Neuronal stem cell (in vitro differentiated cells): Measurements from ENCODE around the gene C1QTNF9.
"Not testable (repeated sequence)": the region's sequence is repeated elsewhere in the genome, so short reads cannot be mapped to it uniquely, and the experiment has no call there.

ENCODE experiments used
- DNase-seq: peaks from one replicate; pipeline ENCODE4 v3.0.0-alpha.2; 2013; ENCODE audit warnings: low spot score
- H2AFZ ChIP-seq: one replicate; pipeline ENCODE4 v1.6.1; 2013; ENCODE audit warnings: mild to moderate bottlenecking, low read length, inconsistent platforms
- H2AK5ac ChIP-seq: 2 replicates; pipeline ENCODE4 v1.6.1; 2013; ENCODE audit warnings: low read depth, mild to moderate bottlenecking, inconsistent platforms, low read length, moderate library complexity, mixed read lengths
- H2BK120ac ChIP-seq: 2 replicates; pipeline ENCODE4 v1.6.1; 2013; ENCODE audit warnings: low read depth, mild to moderate bottlenecking, inconsistent platforms, low read length, moderate library complexity, mixed read lengths
- H2BK12ac ChIP-seq: one replicate; pipeline ENCODE4 v1.6.1; 2013; ENCODE audit warnings: low read length, inconsistent platforms
- H2BK15ac ChIP-seq: 2 replicates; pipeline ENCODE4 v1.6.1; 2013; ENCODE audit warnings: mild to moderate bottlenecking, low read length, inconsistent platforms, mixed read lengths
- H2BK5ac ChIP-seq: one replicate; pipeline ENCODE4 v1.6.1; 2013; ENCODE audit warnings: inconsistent platforms, mild to moderate bottlenecking, low read length, moderate library complexity
- H3K14ac ChIP-seq: one replicate; pipeline ENCODE4 v1.6.1; 2013; ENCODE audit warnings: low read length, inconsistent platforms
- H3K18ac ChIP-seq: 2 replicates; pipeline ENCODE4 v1.6.1; 2013; ENCODE audit warnings: low read length, inconsistent platforms
- H3K23ac ChIP-seq: 2 replicates; pipeline ENCODE4 v1.6.1; 2013; ENCODE audit warnings: low read depth, mild to moderate bottlenecking, mixed read lengths, low read length, inconsistent platforms; ENCODE audit not compliant: poor library complexity
- H3K27ac ChIP-seq: replicated peaks from 3 replicates; pipeline ENCODE4 v1.5.1; 2013; ENCODE audit warnings: low read length, inconsistent platforms
- H3K27me3 ChIP-seq, 3 experiments: 2 replicates each; pipeline ENCODE4 v1.6.1; 2013; ENCODE audit warnings: low read length in 3 of 3, mild to moderate bottlenecking in 2 of 3, inconsistent platforms in 1 of 3, low read depth in 1 of 3, mixed read lengths in 1 of 3, moderate library complexity in 1 of 3; ENCODE audit not compliant: control insufficient read depth in 3 of 3, insufficient read depth in 3 of 3
- H3K36me3 ChIP-seq, 2 donors: replicated peaks in 1 of 2; 2 replicates each; pipeline ENCODE4 v1.6.1; 2013; ENCODE audit warnings: low read length in 2 of 2; ENCODE audit not compliant: control insufficient read depth in 2 of 2, insufficient read depth in 2 of 2
- H3K4ac ChIP-seq: 2 replicates; pipeline ENCODE4 v1.6.1; 2013; ENCODE audit warnings: inconsistent platforms, mild to moderate bottlenecking, low read length, moderate library complexity
- H3K4me1 ChIP-seq, 2 donors: 1 replicate in 1 of 2; 2 replicates in 1 of 2; pipeline ENCODE4 v1.6.1; 2013; ENCODE audit warnings: low read length in 2 of 2, low read depth in 1 of 2; ENCODE audit not compliant: control insufficient read depth in 2 of 2, insufficient read depth in 1 of 2
- H3K4me2 ChIP-seq: one replicate; pipeline ENCODE4 v1.6.1; 2013; ENCODE audit warnings: mild to moderate bottlenecking, low read length, inconsistent platforms; ENCODE audit not compliant: insufficient read depth, poor library complexity, severe bottlenecking
- H3K4me3 ChIP-seq, 2 donors: 2 replicates each; pipeline ENCODE4 v1.5.1; 2013; ENCODE audit warnings: low read length in 2 of 2, mild to moderate bottlenecking in 2 of 2, inconsistent platforms in 1 of 2, moderate library complexity in 1 of 2
- H3K79me1 ChIP-seq: one replicate; pipeline ENCODE4 v1.6.1; 2013; ENCODE audit warnings: low read depth, mild to moderate bottlenecking, inconsistent platforms, low read length, moderate library complexity
- H3K9ac ChIP-seq: one replicate; pipeline ENCODE4 v1.6.1; 2013; ENCODE audit warnings: mild to moderate bottlenecking, low read depth, low read length, inconsistent platforms; ENCODE audit not compliant: poor library complexity
- H3K9me3 ChIP-seq, 2 donors: replicated peaks in 1 of 2; 2 replicates each; pipeline versions ENCODE3 to v1.6.1; 2013; ENCODE audit warnings: low read length in 2 of 2, mild to moderate bottlenecking in 2 of 2, inconsistent platforms in 1 of 2, low read depth in 1 of 2, mixed read lengths in 1 of 2, moderate library complexity in 1 of 2; ENCODE audit not compliant: control insufficient read depth in 2 of 2, insufficient read depth in 1 of 2
- H4K8ac ChIP-seq: one replicate; pipeline ENCODE4 v1.6.1; 2013; ENCODE audit warnings: low read depth, mild to moderate bottlenecking, inconsistent platforms, low read length, moderate library complexity
- H4K91ac ChIP-seq: one replicate; pipeline ENCODE4 v1.6.1; 2013; ENCODE audit warnings: low read length, low read depth, mild to moderate bottlenecking, inconsistent platforms; ENCODE audit not compliant: poor library complexity
- WGBS, 2 donors: extraction: QIAGEN DNeasy Blood & Tissue Kit; methylation state at CpG; one replicate each; pipeline ENCODE4 v1.1.7; 2013; ENCODE audit warnings: missing lambda C conversion rate in 2 of 2, mixed read lengths in 1 of 2; ENCODE audit not compliant: insufficient read length in 2 of 2, insufficient replicate concordance in 1 of 2; ENCODE audit errors: extremely low coverage in 2 of 2; 5-methylcytosine and 5-hydroxymethylcytosine counted together

Gene C1QTNF9

GRCh38 chr13:24358836-24359235 is 49.5 kb downstream of the C1QTNF9 start:
- DNase-seq, H3K36me3 ChIP-seq, H2AFZ ChIP-seq, H3K4me3 ChIP-seq, H3K4me2 ChIP-seq, H2BK12ac ChIP-seq, H4K91ac ChIP-seq, H3K4me1 ChIP-seq, H4K8ac ChIP-seq, H2BK5ac ChIP-seq, H2AK5ac ChIP-seq, H3K79me1 ChIP-seq, H3K14ac ChIP-seq, H2BK15ac ChIP-seq, H3K9ac ChIP-seq, H3K27me3 ChIP-seq, H3K4ac ChIP-seq, H3K18ac ChIP-seq, H3K27ac ChIP-seq, H2BK120ac ChIP-seq, H3K23ac ChIP-seq: not testable (repeated sequence)
- no CpG with 5 or more reads among the region's 16 CpGs for WGBS, 2 donors
- peaks cover 0 to 11% of the 10 kb centered on the region in 2 donors for H3K9me3 ChIP-seq

GRCh38 chr13:24359252-24359651 is 49.9 kb downstream of the C1QTNF9 start:
- H3K27me3 ChIP-seq, H2AFZ ChIP-seq, H3K14ac ChIP-seq, H3K4me1 ChIP-seq, H3K79me1 ChIP-seq, H4K91ac ChIP-seq, H3K4me3 ChIP-seq, H3K23ac ChIP-seq, H2BK120ac ChIP-seq, H3K27ac ChIP-seq, H3K36me3 ChIP-seq, H3K4me2 ChIP-seq, H3K9ac ChIP-seq, H2BK15ac ChIP-seq, DNase-seq, H2AK5ac ChIP-seq, H4K8ac ChIP-seq, H2BK5ac ChIP-seq, H3K4ac ChIP-seq, H3K18ac ChIP-seq, H2BK12ac ChIP-seq: not testable (repeated sequence)
- peaks cover 0 to 11% of the 10 kb centered on the region in 2 donors for H3K9me3 ChIP-seq
- no CpG with 5 or more reads among the region's 9 CpGs for WGBS, 2 donors

GRCh38 chr13:24360106-24360505 is 50.7 kb downstream of the C1QTNF9 start:
- no peak overlapping the region for H3K4me2 ChIP-seq
- peaks cover 0 to 2% of the 10 kb centered on the region in 2 donors for H3K4me1 ChIP-seq
- no CpG with 5 or more reads among the region's 7 CpGs for WGBS, 2 donors
- no peak overlapping the region for H2BK15ac ChIP-seq
- H3K27me3 ChIP-seq, result peaks cover 0 to 4% (median 0%) of the 10 kb centered on the region in 3 experiments
- H4K91ac ChIP-seq, result no peak overlapping the region
- H2BK12ac ChIP-seq, result no peak overlapping the region
- no peak overlapping the region for H3K23ac ChIP-seq
- no peak for DNase-seq
- H3K4me3 ChIP-seq, result no peak overlapping the region
- H3K36me3 ChIP-seq, result no peaks in the 10 kb centered on the region
- H4K8ac ChIP-seq, result no peak overlapping the region
- peaks cover 0 to 11% of the 10 kb centered on the region in 2 donors for H3K9me3 ChIP-seq
- H2AFZ ChIP-seq, result no peak overlapping the region
- no peak overlapping the region for H2BK5ac ChIP-seq
- H3K18ac ChIP-seq, result peak overlapping the region; percentile 48
- no peaks in the 10 kb centered on the region for H3K79me1 ChIP-seq
- peak overlapping the region; percentile 28 for H2AK5ac ChIP-seq
- no peak overlapping the region for H3K9ac ChIP-seq
- H3K14ac ChIP-seq, result peak overlapping the region; percentile 82
- H3K4ac ChIP-seq, result no peak overlapping the region
- no peak overlapping the region for H2BK120ac ChIP-seq
- no peak overlapping the region for H3K27ac ChIP-seq

- Histone ChIP-seq H3K36me3 (no peaks in the 10 kb centered on the region), H4K8ac (no peak overlapping the region)
Measured at GRCh38 chr13:24361113-24361512, 51.7 kb downstream of the C1QTNF9 start.

More at GRCh38 chr13:24361113-24361512, 51.7 kb downstream of the C1QTNF9 start:
- Histone ChIP-seq H2BK12ac (no peak overlapping the region), H3K4me3 (no peak overlapping the region), H3K9me3 (peaks cover 0 to 9% of the 10 kb centered on the region in 2 donors), H3K4me2 (no peak overlapping the region), H3K18ac (peak overlapping the region; percentile 20), H3K27ac (no peak overlapping the region), H3K23ac (no peak overlapping the region), H3K4me1 (peaks cover 0 to 2% of the 10 kb centered on the region in 2 donors), H2BK15ac (no peak overlapping the region), H2BK5ac (no peak overlapping the region), H2BK120ac (no peak overlapping the region), H3K79me1 (no peaks in the 10 kb centered on the region), H2AFZ (no peak overlapping the region), H3K4ac (no peak overlapping the region), H4K91ac (no peak overlapping the region), H3K9ac (no peak overlapping the region), H3K27me3 (peaks cover 0 to 4% (median 0%) of the 10 kb centered on the region in 3 experiments), H3K14ac (no peak overlapping the region), H2AK5ac (no peak overlapping the region)
- WGBS, 2 donors, result no CpG with 5 or more reads among the region's 2 CpGs
- DNase-seq, result no peak
